GM12864 (cell line): ENCODE measurements around the gene SEPTIN5.

ENCODE experiments used
- DNase-seq: peaks from one replicate; pipeline ENCODE4 v3.0.0-alpha.2; 2011; ENCODE audit warnings: low read depth
- H3K4me3 ChIP-seq: 2 replicates; pipeline ENCODE4 v1.5.1; 2011; ENCODE audit warnings: mild to moderate bottlenecking, low read depth, low read length, control low read depth
- CTCF ChIP-seq: IDR thresholded peaks from 2 replicates; pipeline ENCODE4 v1.5.1; 2011; ENCODE audit warnings: low read depth, mild to moderate bottlenecking, moderate library complexity, low read length, control low read depth, inconsistent platforms; ENCODE audit errors: missing control alignments

The SEPTIN5 gene

GRCh38 chr22:19709063-19709769 lies 5.1 kb upstream of the SEPTIN5 start:
- no peak overlapping the region for H3K4me3 ChIP-seq
- no peak for DNase-seq
- TF ChIP-seq CTCF = no peak

- no peak for TF ChIP-seq CTCF
- no peak overlapping the region for H3K4me3 ChIP-seq
- no peak for DNase-seq
Measured at GRCh38 chr22:19710020-19710768, 4.1 kb upstream of the SEPTIN5 start.

GRCh38 chr22:19710769-19711106 lies 3.6 kb upstream of the SEPTIN5 start:
- no peak for DNase-seq
- TF ChIP-seq CTCF = no peak
- H3K4me3 ChIP-seq = no peak overlapping the region

GRCh38 chr22:19713245-19713644 lies 1.1 kb upstream of the SEPTIN5 start:
- TF ChIP-seq CTCF = no peak
- no peak for DNase-seq
- H3K4me3 ChIP-seq = no peak overlapping the region

GRCh38 chr22:19713650-19714311 lies 522 bp upstream of the SEPTIN5 start:
- no peak for DNase-seq
- no peak overlapping the region for H3K4me3 ChIP-seq
- TF ChIP-seq CTCF = no peak

- DNase-seq = no peak
- no peak overlapping the region for H3K4me3 ChIP-seq
- TF ChIP-seq CTCF = no peak
Measured at GRCh38 chr22:19715188-19715930, 1.1 kb downstream of the SEPTIN5 start.
